GM12801 (cell line): ENCODE data around the gene FBXL22.

ENCODE experiments used
- TF ChIP-seq, protein P1 (sequence below): IDR thresholded peaks from one replicate; pipeline ENCODE4 v1.5.1; 2011; ENCODE audit warnings: control low read depth; ENCODE audit not compliant: insufficient read length; ENCODE audit errors: extremely low read depth

The FBXL22 gene

DNA sequence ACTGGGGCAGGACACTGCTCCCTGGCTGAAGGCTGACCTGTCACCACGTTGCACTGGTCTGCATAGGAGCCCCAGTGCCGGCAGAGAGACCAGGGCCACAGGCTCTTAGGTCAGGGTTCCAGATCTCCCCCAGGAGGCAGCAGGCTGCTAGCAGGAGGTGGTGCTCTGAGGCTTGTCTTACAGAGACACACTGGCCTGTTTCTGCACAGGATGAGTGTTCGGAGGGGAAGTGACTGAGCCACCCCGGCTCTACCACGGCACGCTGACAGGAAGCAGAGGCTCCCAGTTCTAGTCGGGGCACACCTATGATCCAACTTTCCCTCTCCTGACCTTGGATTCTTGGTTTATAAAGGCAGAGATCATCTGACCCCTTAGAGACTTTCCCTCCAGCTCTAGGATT, 8.6 kb downstream of the FBXL22 start:
- TF ChIP-seq, protein P1, sequence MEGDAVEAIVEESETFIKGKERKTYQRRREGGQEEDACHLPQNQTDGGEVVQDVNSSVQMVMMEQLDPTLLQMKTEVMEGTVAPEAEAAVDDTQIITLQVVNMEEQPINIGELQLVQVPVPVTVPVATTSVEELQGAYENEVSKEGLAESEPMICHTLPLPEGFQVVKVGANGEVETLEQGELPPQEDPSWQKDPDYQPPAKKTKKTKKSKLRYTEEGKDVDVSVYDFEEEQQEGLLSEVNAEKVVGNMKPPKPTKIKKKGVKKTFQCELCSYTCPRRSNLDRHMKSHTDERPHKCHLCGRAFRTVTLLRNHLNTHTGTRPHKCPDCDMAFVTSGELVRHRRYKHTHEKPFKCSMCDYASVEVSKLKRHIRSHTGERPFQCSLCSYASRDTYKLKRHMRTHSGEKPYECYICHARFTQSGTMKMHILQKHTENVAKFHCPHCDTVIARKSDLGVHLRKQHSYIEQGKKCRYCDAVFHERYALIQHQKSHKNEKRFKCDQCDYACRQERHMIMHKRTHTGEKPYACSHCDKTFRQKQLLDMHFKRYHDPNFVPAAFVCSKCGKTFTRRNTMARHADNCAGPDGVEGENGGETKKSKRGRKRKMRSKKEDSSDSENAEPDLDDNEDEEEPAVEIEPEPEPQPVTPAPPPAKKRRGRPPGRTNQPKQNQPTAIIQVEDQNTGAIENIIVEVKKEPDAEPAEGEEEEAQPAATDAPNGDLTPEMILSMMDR, result no peak

DNA sequence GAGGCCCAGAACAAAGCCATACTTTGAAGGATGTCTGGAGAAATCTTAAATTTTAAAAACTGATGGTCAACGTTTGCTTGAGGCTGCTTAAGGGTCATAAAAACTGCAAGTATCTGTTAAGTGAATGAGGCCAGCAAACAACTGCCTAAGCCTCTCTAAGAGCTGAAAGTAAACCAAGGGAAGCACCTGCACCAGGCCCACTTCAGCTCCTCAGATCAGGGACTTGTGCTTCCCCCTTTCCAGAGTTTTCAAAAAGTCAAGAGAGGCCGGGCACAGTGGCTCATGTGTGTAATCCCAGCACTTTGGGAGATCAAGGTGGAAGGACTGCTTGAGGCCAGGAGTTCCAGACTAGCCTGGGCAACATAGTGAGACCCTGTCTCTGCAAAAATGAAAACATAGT, 9.1 kb downstream of the FBXL22 start:
- TF ChIP-seq, protein P1, result no peak

DNA sequence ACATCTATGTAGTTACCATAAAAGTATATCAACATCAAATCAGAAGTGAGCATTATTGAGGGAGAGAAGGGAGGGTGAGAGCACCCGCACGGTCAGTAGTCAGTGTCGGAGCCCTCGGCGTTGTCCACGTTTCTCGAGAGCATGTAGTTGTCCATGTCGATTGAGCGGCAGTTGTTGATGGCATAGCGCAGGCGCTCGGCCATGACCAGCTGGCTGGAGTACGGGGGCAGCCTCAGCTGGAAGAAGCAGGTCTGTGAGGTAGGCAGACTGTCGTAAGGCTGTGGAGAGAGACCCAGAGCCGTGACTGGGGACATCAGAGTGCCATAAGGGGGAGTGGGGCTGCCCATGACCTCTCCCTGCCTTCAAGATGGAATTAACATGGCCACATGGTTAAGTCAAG, 11.8 kb downstream of the FBXL22 start:
- TF ChIP-seq, protein P1, result no peak

DNA sequence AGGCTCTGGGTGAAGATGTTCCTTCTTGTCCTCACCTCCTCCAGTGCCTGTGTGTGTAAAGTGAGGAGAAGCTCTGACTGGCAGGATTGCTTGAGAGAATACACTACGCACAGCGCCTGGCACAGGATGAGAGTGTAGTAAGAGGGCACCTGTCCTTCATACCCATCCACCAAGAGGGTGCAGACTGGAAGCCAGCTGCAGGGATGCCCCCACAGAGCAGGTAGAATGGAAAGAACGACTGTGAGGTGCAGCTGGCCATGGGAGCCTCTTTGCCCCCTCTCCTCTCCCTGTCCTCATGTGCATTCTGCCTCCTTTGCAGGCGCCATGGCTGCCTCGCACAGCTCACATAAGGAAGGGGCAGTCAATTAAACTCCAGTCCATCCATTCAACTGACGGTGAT, 12.3 kb downstream of the FBXL22 start:
- TF ChIP-seq, protein P1, result no peak

DNA sequence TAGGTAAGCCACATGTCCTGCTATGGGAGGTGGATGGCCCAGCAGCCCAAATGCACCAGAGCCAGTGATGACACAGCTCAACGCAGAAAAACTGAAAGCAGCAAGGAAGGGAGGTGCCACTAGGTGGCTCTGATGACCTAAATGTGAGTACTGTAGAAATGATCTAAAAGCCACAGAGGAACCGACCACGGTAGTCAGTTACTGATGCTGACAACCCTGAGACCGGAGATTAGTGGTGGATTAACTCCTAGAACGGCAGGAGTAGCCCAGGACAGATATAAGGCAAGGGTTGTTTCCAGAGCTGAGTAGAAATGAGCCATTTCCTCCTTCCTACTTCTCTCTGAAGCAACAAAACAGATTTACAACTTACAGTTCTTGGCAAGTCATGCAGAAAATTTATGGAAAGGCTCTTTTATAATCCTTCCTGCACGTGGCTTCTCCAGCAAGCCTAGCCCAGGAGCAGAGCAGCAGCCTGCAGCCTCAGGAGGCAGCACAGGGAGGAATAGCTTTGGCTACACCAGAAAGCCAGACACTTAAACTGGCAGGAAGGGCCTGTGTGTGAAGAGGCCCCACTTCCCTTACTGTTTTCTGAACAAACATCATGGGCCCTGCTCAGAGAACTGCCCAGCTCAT, 13.1 kb downstream of the FBXL22 start:
- TF ChIP-seq, protein P1, result peak; percentile 82

DNA sequence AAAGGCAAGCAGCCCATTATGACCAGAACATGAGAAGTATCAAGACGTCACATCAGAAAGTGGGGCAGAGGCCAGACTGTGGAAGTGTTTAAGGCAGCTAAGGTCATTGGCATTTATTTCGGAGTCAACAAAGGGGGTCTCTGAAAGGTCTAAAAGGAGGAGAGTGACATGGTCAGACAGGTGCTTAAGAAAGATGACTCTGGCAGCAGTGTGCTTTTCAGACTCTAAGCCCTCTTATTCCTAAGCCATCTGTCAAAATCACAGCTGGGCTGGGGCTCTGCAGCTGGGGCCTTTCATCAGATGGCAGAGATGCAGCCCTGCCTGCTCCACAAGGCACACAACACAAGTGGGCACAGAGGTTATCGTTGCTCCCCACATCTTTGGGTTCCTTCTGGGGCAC, 14.0 kb downstream of the FBXL22 start:
- TF ChIP-seq, protein P1, result no peak

DNA sequence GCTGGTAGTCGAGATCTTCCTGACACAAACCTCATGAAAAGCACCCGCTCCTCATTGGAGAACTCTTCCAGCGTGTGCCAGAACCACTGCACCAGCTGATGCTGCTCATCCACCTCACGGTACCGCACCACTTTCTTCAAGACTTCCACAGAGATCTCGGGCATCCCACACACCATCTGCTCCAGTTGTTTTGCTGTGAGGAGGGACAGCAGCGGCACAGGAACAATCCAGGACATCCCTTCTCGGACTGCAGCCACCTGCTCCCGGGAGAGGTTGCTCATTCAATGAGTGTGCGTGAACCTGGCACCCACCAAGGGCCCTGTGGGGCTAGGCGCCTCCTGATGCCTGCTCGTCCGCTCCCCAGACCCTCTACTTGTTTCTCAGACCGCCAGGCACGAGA, 15.1 kb downstream of the FBXL22 start:
- TF ChIP-seq, protein P1, result no peak
